Glomerular visceral epithelial cell (primary cell): Measurements from ENCODE around the gene CAPN9.
"Not testable (repeated sequence)": the region's sequence is repeated elsewhere in the genome, so short reads cannot be mapped to it uniquely, and the experiment has no call there.

ENCODE experiments used
- DNase-seq: peaks from one replicate; pipeline ENCODE4 v3.0.0-alpha.2; 2016; ENCODE audit errors: extremely low spot score

Gene CAPN9, protein sequence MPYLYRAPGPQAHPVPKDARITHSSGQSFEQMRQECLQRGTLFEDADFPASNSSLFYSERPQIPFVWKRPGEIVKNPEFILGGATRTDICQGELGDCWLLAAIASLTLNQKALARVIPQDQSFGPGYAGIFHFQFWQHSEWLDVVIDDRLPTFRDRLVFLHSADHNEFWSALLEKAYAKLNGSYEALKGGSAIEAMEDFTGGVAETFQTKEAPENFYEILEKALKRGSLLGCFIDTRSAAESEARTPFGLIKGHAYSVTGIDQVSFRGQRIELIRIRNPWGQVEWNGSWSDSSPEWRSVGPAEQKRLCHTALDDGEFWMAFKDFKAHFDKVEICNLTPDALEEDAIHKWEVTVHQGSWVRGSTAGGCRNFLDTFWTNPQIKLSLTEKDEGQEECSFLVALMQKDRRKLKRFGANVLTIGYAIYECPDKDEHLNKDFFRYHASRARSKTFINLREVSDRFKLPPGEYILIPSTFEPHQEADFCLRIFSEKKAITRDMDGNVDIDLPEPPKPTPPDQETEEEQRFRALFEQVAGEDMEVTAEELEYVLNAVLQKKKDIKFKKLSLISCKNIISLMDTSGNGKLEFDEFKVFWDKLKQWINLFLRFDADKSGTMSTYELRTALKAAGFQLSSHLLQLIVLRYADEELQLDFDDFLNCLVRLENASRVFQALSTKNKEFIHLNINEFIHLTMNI

DNA sequence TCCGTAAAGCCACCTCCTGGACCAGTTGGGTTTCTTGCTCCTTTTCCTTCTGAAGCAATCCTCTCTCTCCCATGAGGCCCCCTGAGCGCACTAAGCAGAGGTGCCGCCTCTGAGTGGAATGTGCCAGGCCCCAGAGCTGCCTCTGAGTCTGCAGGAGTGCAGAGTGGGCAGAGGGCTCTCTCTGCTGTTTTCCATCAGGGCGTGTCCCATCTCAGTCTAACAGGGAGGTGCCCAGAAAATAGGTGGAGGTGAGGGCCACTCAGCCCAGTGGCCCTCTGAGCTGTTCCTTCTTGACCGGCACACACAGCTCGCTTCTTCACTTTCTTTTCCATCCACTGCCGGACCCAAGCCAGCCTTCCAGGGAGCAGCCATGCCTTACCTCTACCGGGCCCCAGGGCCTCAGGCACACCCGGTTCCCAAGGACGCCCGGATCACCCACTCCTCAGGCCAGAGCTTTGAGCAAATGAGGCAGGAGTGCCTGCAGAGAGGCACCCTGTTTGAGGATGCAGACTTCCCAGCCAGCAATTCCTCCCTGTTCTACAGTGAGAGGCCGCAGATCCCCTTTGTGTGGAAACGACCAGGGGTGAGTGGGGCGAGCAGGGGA, at the start of gene CAPN9:
Gene CAPN9 (plus strand): TSS at position 262 of the 604 bp plus-strand sequence. CDS start 109 bp downstream, at position 371.
- DNase-seq = no peak

DNA sequence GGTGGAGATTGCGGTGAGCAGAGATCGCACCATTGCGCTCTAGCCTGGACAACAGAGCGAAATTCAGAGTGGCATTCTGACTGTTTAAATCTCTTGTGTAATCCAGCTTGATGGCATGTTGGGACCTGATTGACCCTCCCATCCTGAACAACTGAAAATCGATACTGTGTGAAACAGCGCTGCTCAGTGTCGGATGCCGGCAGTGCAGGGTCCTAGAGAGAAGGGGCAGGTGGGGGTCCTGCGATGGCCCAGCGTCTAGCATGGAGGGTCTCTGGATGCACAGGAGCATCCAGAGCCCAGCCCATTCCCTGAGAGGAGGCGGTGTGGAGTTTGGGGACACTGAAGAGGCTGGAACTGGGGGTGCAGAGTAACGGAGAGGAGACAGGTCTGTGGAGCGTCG, 49.1 kb upstream of the CAPN9 start:
- no peak for DNase-seq

DNA sequence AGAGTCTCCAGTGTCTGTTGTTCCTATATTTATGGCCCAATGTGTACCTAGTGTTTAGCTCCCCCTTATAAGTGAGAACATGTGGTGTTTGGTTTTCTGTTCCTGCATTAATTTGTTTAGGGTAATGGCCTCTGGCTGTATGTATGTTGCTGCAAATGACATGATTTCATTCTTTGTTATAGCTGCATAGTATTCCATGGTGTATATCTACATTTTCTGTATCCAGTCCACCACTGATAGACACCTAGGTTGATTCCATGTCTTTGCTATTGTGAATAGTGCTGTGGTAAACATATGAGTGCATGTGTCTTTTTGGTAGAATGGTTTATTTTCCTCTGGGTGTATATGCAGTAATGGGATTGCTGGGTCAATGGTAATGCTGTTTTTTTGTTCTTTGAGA, 48.2 kb upstream of the CAPN9 start:
- DNase-seq = not testable (repeated sequence)

DNA sequence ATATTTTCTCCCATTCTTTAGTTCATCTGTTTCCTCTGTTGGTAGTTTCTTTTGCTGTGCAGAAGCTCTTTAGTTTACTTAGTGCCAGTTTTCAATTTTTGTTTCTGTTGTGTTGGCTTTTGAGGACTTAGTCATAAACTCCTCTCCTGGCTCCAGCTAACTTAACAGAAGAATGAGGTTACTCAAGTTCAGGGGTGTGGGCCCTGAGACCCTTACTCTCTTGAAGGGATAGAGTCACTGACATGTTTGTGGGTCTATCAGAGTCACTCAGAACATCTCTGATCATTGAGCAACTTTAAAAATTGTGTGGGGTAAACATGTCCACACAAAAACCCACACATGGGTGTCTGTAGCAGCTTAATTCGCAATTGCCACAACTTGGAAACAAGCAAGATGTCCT, 47.5 kb upstream of the CAPN9 start:
- DNase-seq = no peak

DNA sequence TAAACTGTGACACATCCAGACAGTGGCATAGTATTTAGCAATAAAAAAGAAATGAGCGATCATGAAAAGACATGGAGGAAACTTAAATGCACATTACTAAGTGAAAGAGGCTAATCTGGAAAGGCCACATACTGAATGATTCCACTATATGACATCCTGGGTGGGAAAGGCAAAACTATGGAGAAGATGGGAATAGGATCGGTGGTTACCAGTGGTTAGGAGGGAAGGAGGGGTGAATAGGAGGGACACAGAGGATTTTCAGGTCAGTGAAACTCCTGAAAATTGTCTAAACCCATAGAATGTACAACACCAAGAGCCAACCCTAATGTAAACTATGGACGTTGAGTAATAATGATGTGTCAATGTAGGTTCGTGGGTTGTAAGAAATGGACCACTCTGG, 47.1 kb upstream of the CAPN9 start:
- no peak for DNase-seq

DNA sequence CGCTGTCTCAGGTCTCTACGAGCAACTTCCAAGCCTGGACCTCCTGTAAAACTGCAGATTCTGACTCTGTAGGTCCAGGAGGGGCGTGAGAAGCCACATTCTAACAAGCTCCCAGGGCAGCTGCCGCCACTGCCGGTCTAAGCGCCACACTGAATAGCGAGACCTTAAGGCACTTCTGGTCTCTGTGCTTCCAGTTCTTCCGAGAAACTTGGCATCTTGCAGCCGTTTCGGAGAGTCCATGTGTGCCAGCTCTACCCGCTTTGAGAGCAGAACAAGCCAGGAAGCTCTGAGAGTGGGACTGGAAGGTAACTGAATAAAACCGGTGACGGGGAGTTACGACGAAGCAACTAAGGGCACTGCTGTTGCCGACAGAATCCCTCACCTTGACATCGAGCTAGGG, 45.8 kb upstream of the CAPN9 start:
- DNase-seq = no peak

DNA sequence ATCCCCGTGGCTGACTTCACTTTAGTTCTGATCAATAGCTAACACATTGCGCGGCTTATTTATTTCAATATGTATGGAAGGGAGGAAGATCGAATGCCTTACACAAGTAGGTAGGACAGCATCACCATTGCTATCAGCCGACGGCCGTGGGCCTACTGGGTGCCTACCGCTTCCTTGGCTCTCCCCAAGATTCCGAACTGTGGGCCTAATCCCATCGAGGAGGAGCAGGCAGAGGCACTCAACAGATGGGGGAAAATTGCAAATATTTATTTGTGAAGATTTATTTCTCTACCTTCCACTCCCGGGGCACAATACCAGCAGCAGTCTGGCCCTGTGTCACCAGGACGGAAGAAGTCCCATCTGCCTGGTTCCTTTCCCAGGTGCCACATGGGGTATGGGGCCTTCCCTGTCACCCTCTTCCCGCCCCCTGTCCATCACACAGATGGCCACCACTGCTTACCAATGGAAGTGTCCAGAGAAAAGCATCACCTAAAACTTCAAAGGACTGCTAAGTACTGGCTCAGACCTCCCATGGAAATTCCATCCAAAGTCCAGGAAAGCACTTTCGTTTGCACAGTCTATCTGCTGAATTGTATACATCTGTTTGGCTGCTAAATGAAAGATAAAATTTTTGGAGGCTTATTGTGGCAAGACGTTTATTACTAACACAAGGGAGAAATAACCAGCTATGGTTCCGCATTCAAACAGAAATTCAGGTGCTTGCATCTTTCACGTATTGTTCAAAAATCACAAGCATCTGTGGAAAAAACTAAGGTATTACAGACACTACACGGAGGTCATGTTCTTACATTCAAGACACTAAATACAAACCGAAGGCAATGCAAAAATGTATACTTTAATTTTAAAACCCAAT, 45.1 kb upstream of the CAPN9 start:
- DNase-seq = no peak

DNA sequence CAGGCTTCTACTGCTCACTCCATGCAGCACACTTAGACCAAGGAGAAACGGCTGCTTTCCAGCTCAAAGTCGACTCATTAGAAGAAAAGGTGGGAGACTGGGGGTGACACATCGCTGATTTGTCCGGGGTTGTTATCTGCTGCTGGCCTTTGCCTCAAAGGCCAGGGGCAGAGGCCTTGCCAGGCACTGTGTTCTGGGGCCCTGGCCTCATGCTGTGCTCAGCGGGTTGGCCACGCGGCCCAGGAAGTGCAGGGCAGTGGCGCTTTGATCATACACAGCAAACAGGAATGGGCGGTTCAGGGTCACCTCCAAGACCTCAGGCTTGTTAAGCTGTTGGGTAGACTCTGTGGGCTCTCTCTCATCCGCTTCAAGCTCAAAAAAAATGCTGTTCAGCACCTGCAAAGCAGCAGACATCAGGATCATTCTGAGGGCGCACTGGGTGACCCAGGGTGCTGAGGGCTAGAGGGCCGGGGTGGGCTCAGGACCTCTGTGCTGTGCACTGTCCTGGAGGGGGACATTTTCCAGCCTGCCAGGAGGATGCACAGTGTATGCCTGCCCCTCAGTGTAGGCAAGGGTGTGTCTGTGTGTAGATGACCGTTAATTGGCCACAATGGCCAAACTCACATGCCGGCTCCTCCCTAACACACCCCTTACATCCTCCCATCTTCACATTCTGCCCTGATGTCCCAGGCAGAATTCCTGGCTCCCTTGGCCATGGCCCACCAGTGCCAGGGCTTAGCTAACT, 44.1 kb upstream of the CAPN9 start:
- DNase-seq = no peak

DNA sequence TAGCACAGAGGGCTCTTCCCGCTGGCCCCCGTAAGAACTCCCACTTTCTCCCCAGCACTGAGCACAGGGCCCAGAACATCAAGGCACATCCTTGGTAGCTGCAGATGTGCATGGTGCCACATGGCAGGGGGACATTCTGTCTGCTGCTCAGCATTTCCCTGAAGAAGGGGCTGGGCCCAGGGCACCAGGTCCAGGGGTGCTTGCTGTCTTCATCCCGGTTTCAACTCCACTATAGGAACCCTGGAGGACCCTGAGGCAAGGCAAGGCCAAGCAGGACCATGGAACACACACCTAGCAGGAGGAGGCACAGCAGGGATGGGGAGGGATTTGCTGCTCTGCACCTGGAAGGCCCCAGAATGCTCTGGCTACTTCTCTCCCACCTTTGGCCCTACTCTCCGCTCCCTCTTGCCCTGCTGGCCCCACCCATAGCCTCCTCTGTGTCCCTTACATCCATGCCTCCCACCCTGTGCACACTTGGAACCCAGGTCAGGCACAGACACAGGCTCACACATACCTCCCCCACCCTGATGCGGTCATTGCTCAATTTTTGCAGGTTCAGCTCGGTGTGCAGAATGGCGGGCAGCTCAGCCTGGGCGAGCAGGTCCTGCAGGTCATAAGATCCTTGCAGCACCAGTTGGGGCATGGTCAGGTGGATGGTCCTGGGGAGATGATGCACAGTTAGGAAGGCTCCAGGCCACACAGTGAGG, 43.4 kb upstream of the CAPN9 start:
- DNase-seq = no peak

DNA sequence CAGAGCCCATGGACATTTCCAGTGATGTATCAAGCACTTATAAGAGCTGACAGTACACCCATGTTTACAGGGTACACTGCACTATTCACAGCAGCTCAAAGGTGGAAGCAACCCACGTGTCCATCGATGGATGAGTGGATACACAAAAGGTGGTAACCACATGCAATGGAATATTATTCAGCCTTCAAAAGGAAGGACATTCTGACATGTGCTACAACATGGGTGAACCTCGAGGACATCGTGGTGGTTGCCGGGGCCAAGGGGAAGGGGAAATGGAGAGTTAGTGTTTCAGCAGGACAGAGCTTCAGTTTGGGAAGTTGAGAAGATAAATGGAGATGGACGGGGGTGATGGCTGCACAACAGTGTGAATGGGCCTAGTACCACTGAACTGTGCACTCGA, 42.4 kb upstream of the CAPN9 start:
- no peak for DNase-seq

DNA sequence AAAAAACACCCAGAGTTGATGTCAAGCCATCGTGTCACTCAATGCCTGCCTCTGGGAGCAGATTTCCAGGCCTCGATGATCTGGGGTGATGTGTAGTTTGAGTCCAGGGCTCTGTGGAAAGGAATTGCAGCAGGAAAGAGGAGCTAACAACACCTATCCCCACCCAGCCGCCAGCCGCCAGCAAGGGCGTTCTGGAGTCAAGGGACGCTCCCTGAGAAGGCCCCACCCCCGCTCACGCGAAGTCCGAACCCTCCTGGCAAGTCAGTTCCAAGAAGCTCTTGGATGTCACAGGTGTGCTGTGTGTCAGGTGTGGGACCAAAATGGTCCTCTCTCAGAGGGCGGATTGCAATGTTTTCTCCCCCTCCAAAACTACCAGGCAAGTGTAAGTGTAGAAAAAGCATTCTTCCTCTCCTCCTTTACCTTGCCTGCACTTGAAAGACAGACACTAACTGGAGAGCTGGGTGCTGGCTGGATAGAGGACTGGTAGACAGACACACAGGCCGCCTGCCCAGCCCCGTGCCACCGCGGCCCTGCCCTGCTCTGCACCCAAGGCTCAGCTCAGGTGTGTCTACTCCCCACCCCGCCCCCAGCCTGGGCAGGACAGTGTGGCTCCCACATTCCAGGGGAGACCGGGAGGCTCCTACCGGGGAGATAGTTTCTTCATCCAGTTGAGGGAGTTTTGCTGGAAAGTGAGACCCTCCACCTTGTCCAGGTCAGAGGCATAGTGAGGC, 41.7 kb upstream of the CAPN9 start:
- no peak for DNase-seq

DNA sequence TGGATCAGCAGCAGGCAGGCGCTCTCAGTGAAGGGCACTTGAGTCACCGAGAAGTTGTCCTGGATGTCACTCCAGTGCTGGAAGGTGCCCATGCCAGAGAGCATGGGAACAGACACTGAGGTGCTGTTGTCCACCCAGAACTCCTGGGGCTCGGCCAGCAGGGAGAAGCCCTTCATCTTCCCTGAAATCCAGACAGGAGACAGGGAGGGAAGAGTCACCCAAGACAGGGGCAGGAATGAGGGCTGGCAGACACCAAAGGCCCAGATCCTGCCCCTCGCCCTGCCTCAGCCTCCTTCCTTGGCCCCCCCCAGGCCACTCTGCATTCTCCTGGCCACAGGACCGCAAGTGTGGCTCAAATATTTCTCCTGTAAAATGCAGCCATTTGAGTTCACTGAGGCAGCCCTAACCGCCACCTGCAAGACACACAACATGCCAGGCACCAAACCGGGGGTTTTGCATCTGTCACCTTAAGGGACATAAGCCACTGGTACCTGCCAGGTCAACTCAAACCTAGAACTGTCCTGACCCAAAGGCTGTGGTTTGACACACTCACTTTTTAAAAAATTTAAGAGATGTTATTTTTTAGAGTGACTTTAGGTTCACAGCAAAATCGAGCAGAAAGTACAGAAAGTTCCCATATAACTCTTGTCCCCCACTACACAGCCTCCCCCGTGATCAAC, 41.0 kb upstream of the CAPN9 start:
- DNase-seq = no peak

DNA sequence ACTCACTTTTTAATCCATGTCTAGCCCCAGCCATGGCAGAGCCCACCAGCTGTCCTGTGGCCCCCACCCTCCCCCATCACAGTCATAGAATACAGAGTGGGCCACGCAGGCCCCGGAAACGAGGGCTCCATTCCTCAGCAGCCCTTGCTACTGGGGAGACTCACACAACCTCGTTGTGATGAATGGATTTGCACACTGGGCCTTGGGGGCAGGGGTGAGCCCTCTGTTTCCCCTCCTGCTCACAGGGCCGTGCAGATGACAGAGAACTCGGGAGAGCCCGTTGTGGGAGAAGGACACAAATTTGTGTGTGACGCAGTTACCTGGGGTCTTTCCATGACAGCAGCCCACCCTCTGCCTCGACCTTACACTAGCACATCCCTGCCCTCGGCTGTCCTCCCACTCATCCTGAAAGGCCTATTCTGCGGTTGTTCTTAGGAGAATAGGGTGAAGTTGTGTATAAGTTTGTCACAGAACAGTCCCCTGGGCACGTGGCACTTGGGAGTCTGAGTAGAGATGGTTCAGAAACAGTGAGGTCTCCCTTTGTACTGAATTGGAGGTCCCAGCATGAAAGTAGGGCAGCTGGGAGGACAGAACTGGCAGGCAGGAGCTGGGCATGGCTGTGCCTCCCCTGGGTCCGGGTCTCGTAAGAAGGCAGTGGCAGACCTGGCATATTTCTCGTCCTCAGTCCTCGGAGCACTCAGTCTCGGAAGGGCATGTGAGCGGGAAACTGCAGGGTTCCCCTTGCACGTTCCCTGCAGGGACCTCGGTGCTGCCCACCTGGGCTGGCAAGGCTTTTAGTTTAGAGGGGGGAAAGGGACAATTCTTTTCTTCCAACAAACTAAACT, 40.1 kb upstream of the CAPN9 start:
- no peak for DNase-seq

DNA sequence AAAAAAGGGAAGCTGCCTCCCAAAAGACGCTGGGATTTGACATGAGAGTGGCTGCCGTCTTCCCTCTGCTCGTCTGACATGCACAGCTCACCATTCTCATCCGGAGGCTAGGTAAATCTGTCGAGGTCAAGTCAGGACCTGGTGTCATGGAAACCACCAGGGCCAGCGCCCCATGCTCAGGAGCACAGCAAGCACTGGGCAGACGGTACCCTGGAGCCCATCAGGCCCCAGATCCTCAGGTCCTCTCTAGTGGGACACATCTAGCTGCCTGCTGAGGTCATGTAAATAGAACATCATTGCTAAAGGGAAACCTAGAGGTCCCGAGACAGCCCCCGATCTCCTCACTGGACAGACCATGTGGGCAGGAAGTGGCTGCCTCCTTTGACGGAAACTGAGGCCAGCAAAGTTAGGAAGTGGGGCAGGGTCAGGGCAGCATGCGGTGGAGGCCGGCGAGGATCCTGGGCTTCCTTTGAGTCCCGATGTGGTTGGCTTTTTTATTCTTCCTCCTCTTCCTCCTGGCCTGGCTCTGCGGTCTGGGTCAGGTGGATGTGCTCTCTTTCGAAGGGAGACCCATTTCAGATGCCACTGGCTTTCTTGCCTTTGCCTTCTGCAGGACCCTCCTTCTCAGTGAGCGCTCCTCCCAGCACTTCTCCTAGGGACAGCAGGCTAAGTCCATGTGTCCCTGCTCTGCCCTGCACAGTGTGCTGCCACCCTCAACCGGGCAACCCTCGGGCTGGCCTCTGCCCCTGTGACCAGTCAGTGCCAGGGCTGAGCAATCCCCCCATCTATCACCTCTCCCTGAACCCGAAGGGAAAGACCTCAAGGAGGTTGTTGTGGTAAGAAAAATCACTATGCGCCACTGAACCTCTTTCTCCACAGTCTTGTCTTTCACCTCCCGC, 39.2 kb upstream of the CAPN9 start:
- DNase-seq = no peak

DNA sequence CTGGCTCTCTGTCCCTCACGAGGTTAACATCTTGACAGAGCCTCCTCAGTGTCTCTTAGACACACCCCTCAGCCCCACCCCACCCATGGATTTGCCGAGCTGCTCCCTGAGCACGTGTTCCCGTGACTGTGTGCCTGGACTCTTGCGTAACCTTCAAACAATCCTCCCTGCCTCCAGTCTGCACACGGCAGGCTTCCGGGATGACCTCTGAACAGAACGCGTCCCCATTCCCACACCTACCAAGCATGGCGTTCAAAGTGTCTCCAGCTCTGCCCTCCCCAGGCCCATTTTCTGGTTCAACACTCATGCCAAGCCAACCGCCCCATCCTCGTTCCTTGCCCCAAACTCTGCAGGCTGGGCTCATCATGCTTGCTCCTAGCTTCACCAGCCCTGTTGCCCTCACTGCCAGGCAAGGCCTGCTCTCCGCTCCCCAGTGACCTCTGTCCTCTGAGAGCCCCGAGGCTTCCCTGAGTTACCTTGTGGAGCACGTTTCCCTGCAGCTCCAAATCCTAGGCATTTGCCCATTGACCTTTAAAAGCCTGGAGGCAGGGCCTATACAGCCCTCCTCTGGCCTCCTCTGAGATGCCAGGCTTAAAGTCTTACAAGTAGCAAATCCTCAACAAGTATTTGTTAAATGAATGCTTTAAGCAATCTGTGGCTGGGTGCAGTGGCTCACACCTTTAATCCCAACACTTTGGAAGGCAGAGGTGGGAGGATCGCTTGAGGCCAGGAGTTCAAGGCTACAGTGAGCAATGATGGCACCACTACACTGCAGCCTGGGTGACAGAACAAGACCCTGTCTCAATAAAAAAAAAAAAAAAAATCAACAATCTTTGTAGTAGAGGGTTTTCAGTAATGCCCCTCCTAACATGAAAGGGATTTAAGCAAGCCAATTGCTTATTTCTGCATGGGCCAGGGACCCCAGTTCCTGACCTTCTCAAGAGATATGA, 38.3 kb upstream of the CAPN9 start:
- DNase-seq = peak; percentile 11
